Measurements from ENCODE around the gene GAREM1.

DNA sequence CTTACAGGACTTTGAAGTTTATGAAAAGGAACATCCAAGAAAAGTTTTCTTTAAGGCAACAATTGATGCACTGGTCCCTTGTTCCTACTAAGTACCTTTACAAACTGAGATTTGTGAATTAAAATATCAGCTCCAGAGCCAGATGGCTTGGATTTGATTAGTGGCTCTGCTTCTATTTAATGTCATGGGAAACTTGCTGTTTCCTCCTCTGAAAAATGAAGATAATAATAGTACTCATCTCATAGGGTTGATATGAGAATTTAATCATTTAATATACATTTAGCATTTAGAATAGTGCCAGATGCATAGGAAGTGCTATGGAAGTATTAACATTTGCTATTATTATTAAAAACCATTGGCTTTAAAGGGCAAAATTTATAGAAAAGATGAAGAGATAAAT, 2.6 kb upstream of the GAREM1 start:
- TF ChIP-seq, protein P1, sequence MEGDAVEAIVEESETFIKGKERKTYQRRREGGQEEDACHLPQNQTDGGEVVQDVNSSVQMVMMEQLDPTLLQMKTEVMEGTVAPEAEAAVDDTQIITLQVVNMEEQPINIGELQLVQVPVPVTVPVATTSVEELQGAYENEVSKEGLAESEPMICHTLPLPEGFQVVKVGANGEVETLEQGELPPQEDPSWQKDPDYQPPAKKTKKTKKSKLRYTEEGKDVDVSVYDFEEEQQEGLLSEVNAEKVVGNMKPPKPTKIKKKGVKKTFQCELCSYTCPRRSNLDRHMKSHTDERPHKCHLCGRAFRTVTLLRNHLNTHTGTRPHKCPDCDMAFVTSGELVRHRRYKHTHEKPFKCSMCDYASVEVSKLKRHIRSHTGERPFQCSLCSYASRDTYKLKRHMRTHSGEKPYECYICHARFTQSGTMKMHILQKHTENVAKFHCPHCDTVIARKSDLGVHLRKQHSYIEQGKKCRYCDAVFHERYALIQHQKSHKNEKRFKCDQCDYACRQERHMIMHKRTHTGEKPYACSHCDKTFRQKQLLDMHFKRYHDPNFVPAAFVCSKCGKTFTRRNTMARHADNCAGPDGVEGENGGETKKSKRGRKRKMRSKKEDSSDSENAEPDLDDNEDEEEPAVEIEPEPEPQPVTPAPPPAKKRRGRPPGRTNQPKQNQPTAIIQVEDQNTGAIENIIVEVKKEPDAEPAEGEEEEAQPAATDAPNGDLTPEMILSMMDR (IDR thresholded peaks at IDR 0.05): no peak
- TF ChIP-seq POLR2AphosphoS5 (IDR thresholded peaks at IDR 0.05; ENCODE audit: low read depth, low read length) (no peak), RAD21 (IDR thresholded peaks at IDR 0.05; ENCODE audit: low read length) (0 out of 2 replicates have a peak, but pooled peaks have one; percentile 2)
